ENCODE data around the gene LTB4R2. TPM values are rescaled to one million over a fixed set of nuclear protein-coding genes. Genes with fewer than 3 reads are reported as not detected.

Gene LTB4R2
- total RNA-seq, 1 donor from 2014 or later, result 1.8 TPM

GRCh38 chr14:24271134-24271833 lies 38.7 kb upstream of the LTB4R2 start, which contains the start of gene RABGGTA:
Gene RABGGTA (minus strand): TSS chr14:24271597. CDS start chr14:24271115, 482 bp downstream.
- peak within 1 kb of the TSS; percentile 68 for H3K9ac ChIP-seq
- peaks cover 2% of the 10 kb centered on the region for H3K36me3 Mint-ChIP-seq
- TF ChIP-seq CTCF (IDR thresholded peaks at IDR 0.05), result peak; percentile 78
- no peak for TF ChIP-seq EZH2phosphoT487 (IDR thresholded peaks at IDR 0.05)

GRCh38 chr14:24271834-24272263 lies 38.1 kb upstream of the LTB4R2 start:
- Histone ChIP-seq H3K9ac (no peak overlapping the region), H3K4me2 (peak overlapping the region; percentile 82), H3K4me3 (peak overlapping the region; percentile 86), H4K20me1 (ENCODE audit: low read depth) (no peaks in the 10 kb centered on the region), H3K36me3 (no peaks in the 10 kb centered on the region), H3F3A (ENCODE audit: low read depth) (peaks cover 10% of the 10 kb centered on the region), H3K27me3 (no peaks in the 10 kb centered on the region), H2AFZ (replicated peaks) (peak overlapping the region; percentile 91), H3K27ac (no peak overlapping the region), H3K79me2 (ENCODE audit: low read depth) (peaks cover 8% of the 10 kb centered on the region), H3K4me1 (peaks cover 6% of the 10 kb centered on the region), H3K9me3 (ENCODE audit: low read depth) (no peaks in the 10 kb centered on the region)
- Mint-ChIP-seq H3K4me3 (peak overlapping the region; percentile 85), H3K36me3 (peaks cover 2% of the 10 kb centered on the region), H3K27ac (peak overlapping the region; percentile 4), H3K4me1 (peaks cover 15% of the 10 kb centered on the region), H3K27me3 (ENCODE audit: insufficient read depth, low read depth) (peaks cover 8% of the 10 kb centered on the region), H3K9me3 (no peaks in the 10 kb centered on the region)
- DNase-seq (ENCODE audit: low spot score), result no peak
- TF ChIP-seq EZH2 (IDR thresholded peaks at IDR 0.05) (no peak), EZH2phosphoT487 (IDR thresholded peaks at IDR 0.05) (no peak), CTCF (IDR thresholded peaks at IDR 0.05) (no peak)

More at GRCh38 chr14:24271134-24271833, 38.7 kb upstream of the LTB4R2 start, which contains the start of gene RABGGTA:
- Mint-ChIP-seq H3K9me3 (no peaks in the 10 kb centered on the region), H3K4me1 (peaks cover 15% of the 10 kb centered on the region), H3K27ac (peak within 1 kb of the TSS; percentile 90), H3K4me3 (peak within 1 kb of the TSS; percentile 91), H3K27me3 (ENCODE audit: insufficient read depth, low read depth) (peaks cover 8% of the 10 kb centered on the region)
- peak within 1 kb of the TSS; percentile 82 for H3K4me2 ChIP-seq
- H3K36me3 ChIP-seq, result no peaks in the 10 kb centered on the region
- no peaks in the 10 kb centered on the region for H3K9me3 ChIP-seq (ENCODE audit: low read depth)
- H4K20me1 ChIP-seq (ENCODE audit: low read depth), result no peaks in the 10 kb centered on the region
- H3K79me2 ChIP-seq (ENCODE audit: low read depth), result peaks cover 8% of the 10 kb centered on the region
- peaks cover 6% of the 10 kb centered on the region for H3K4me1 ChIP-seq
- DNase-seq (ENCODE audit: low spot score), result peak; percentile 96
- peak within 1 kb of the TSS; percentile 91 for H2AFZ ChIP-seq (replicated peaks)
- no peaks in the 10 kb centered on the region for H3K27me3 ChIP-seq
- peak within 1 kb of the TSS; percentile 79 for H3K27ac ChIP-seq
- peak within 1 kb of the TSS; percentile 86 for H3K4me3 ChIP-seq
- peaks cover 10% of the 10 kb centered on the region for H3F3A ChIP-seq (ENCODE audit: low read depth)

GRCh38 chr14:24272467-24272866 lies 37.5 kb upstream of the LTB4R2 start:
- TF ChIP-seq CTCF (IDR thresholded peaks at IDR 0.05) (no peak), EZH2 (IDR thresholded peaks at IDR 0.05) (no peak), EZH2phosphoT487 (IDR thresholded peaks at IDR 0.05) (no peak)
- Mint-ChIP-seq H3K36me3 (peaks cover 2% of the 10 kb centered on the region), H3K9me3 (no peaks in the 10 kb centered on the region), H3K27ac (no peak overlapping the region), H3K4me3 (peak overlapping the region; percentile 85), H3K27me3 (ENCODE audit: insufficient read depth, low read depth) (peaks cover 8% of the 10 kb centered on the region), H3K4me1 (peaks cover 15% of the 10 kb centered on the region)
- Histone ChIP-seq H3K27ac (no peak overlapping the region), H3K27me3 (no peaks in the 10 kb centered on the region), H3K4me2 (peak overlapping the region; percentile 82), H2AFZ (replicated peaks) (no peak overlapping the region), H3K9me3 (ENCODE audit: low read depth) (no peaks in the 10 kb centered on the region), H3F3A (ENCODE audit: low read depth) (peaks cover 10% of the 10 kb centered on the region), H3K4me3 (no peak overlapping the region), H4K20me1 (ENCODE audit: low read depth) (no peaks in the 10 kb centered on the region), H3K9ac (no peak overlapping the region), H3K4me1 (peaks cover 6% of the 10 kb centered on the region), H3K36me3 (no peaks in the 10 kb centered on the region), H3K79me2 (ENCODE audit: low read depth) (peaks cover 8% of the 10 kb centered on the region)
- no peak for DNase-seq (ENCODE audit: low spot score)
